NCI-H146 (cell line): ENCODE measurements around the gene CDC20B.

Experiments
- DNase-seq: peaks from one replicate; lab custom pipeline; 2025; lab: John Stamatoyannopoulos, UW

CDC20B gene

GRCh38 chr5:55172937-55173686, at the start of gene CDC20B:
TSS of gene CDC20B (minus strand) at chr5:55173177. CDS start at chr5:55173000, 177 bp downstream.
- DNase-seq, result peak; percentile 73

- DNase-seq, result no peak
These were observed 49.4 kb upstream of the CDC20B start for GRCh38 chr5:55222092-55222984.

- no peak for DNase-seq
These were observed 47.6 kb upstream of the CDC20B start for GRCh38 chr5:55220433-55221185.

- DNase-seq, result no peak
These were observed 46.8 kb upstream of the CDC20B start for GRCh38 chr5:55219770-55220169.

- DNase-seq, result peak; percentile 63
These were observed 46.0 kb upstream of the CDC20B start for GRCh38 chr5:55218967-55219366.

GRCh38 chr5:55211184-55211874, 38.4 kb upstream of the CDC20B start:
- peak; percentile 26 for DNase-seq

- DNase-seq, result no peak
These were observed 32.0 kb upstream of the CDC20B start for GRCh38 chr5:55205001-55205400.

- no peak for DNase-seq
These were observed 18.2 kb upstream of the CDC20B start for GRCh38 chr5:55191165-55191564.

- peak; percentile 78 for DNase-seq
These were observed 15.9 kb upstream of the CDC20B start for GRCh38 chr5:55188656-55189540.

GRCh38 chr5:55187370-55187769, 14.4 kb upstream of the CDC20B start:
- DNase-seq, result peak; percentile 54

GRCh38 chr5:55180016-55180415, 7.0 kb upstream of the CDC20B start:
- DNase-seq, result no peak

- no peak for DNase-seq
These were observed 4.1 kb upstream of the CDC20B start for GRCh38 chr5:55177078-55177477.

- peak; percentile 84 for DNase-seq
These were observed 3.3 kb upstream of the CDC20B start for GRCh38 chr5:55176176-55176818.

- no peak for DNase-seq
These were observed 2.8 kb upstream of the CDC20B start for GRCh38 chr5:55175781-55176175.

GRCh38 chr5:55173687-55174230, 782 bp upstream of the CDC20B start:
- DNase-seq, result no peak

- DNase-seq, result peak; percentile 75
These were observed 702 bp downstream of the CDC20B start for GRCh38 chr5:55172051-55172899.

- no peak for DNase-seq
These were observed 1.5 kb downstream of the CDC20B start for GRCh38 chr5:55171471-55171870.

GRCh38 chr5:55162666-55163065, 10.3 kb downstream of the CDC20B start:
- DNase-seq, result no peak
